ENCODE measurements around the gene LARGE2. TPM values are rescaled to one million over a fixed set of nuclear protein-coding genes. Genes with fewer than 3 reads are reported as not detected.

LARGE2 gene
- total and polyA plus RNA-seq, 2 of the 13 experiments (the other 11 are each of a cell fraction or from before 2014, with no cell fraction given) = 8.5 to 21.6 TPM

DNA sequence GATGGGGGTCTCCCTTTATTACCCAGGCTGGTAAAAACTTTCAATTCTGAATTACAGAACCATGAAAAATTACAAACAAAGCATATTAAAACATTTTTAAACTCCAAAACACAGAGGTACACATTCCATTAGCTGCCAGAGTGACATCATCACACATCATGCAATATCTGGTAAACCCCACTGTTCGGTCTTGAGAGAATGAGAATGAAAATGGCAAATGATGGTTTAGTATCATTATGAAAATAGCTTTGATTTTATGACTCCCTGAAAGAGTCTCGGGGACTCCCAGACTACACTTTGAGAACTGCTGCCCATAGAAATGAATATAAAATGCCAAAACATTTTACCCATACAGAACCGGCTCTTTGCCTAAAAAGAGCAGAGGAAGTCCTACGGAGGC, 18.8 kb downstream of the LARGE2 start:
- no peaks in the 10 kb centered on the region for H3K4me1 ChIP-seq (ENCODE audit: insufficient read depth, low read length)
- H3K4me2 ChIP-seq (ENCODE audit: low read depth, low read length) = no peak overlapping the region
- no peak overlapping the region for H3K9ac ChIP-seq (ENCODE audit: insufficient read depth, low read depth, low read length)
- FAIRE-seq = no peak
- no peak overlapping the region for H3K27ac ChIP-seq (ENCODE audit: extremely low read length, insufficient read depth, low read length)
- no peaks in the 10 kb centered on the region for H4K20me1 ChIP-seq (ENCODE audit: insufficient read depth, low read length)
- peaks cover 9 to 18% of the 10 kb centered on the region in 2 experiments; a peak in 4 of 5 replicates for H3K36me3 ChIP-seq (replicated peaks in 1 of 2; ENCODE audit: control insufficient read depth in 1 of 2, insufficient read depth in 2 of 2, low read length in 2 of 2)
- H3K9me3 ChIP-seq (ENCODE audit: low read length) = no peaks in the 10 kb centered on the region
- intact Hi-C loops (cut with micrococcal nuclease; ENCODE audit: unreplicated experiment) (no loop called here), in situ Hi-C loops (cut with HindIII; ENCODE audit: extremely low pct_ligation_motif_present, low pct_unique_long_range_greater_than_20kb) (no loop called here)
- H3K4me3 ChIP-seq (replicated peaks in 1 of 3; ENCODE audit: insufficient read depth in 1 of 3, low read depth in 2 of 3, low read length in 3 of 3) = no peak overlapping the region
- POLR2A ChIA-PET = no interaction called here
- ATAC-seq = no peak
- WGBS (ENCODE audit: low lambda C conversion rate) = 96% methylated on average over 4 of the region's 4 CpGs
- H2AFZ ChIP-seq (ENCODE audit: low read length) = no peak overlapping the region
- no peaks in the 10 kb centered on the region for H3K27me3 ChIP-seq (ENCODE audit: control insufficient read depth in 1 of 2, insufficient read depth in 2 of 2, low read length in 2 of 2)
- CTCF ChIA-PET (ENCODE audit: low intra/inter-chr PET ratio, low total read pairs) = no interaction called here
- no peak for DNase-seq (ENCODE audit: low spot score)
- BruUV-seq (replicated peaks) = no TSS peak
- no peaks in the 10 kb centered on the region for H3K79me2 ChIP-seq (ENCODE audit: insufficient read depth, low read length)
- TF ChIP-seq ZNF7 (CRISPR knock-in tag; IDR thresholded peaks at IDR 0.05) (no peak), SRF (IDR thresholded peaks at IDR 0.05; ENCODE audit: low read depth, low read length) (no peak), ZNF350 (CRISPR knock-in tag; IDR thresholded peaks at IDR 0.05; ENCODE audit: borderline replicate concordance, low read depth) (no peak), NFIB (CRISPR knock-in tag; IDR thresholded peaks at IDR 0.05; ENCODE audit: borderline replicate concordance) (no peak), ZBTB20 (CRISPR knock-in tag; IDR thresholded peaks at IDR 0.05; ENCODE audit: borderline replicate concordance, low read depth) (no peak), ZNF224 (CRISPR knock-in tag; IDR thresholded peaks at IDR 0.05) (no peak), NFE2L1 (CRISPR knock-in tag; IDR thresholded peaks at IDR 0.05; ENCODE audit: borderline replicate concordance) (no peak), RELA (CRISPR knock-in tag; IDR thresholded peaks at IDR 0.05) (no peak)
- TF ChIP-seq, protein P1, sequence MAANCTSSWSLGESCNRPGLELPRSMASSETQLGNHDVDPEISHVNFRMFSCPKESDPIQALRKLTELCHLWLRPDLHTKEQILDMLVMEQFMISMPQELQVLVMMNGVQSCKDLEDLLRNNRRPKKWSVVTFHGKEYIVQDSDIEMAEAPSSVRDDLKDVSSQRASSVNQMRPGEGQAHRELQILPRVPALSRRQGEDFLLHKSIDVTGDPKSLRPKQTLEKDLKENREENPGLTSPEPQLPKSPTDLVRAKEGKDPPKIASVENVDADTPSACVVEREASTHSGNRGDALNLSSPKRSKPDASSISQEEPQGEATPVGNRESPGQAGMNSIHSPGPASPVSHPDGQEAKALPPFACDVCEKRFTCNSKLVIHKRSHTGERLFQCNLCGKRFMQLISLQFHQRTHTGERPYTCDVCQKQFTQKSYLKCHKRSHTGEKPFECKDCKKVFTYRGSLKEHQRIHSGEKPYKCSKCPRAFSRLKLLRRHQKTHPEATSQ (CRISPR knock-in tag; IDR thresholded peaks at IDR 0.05; ENCODE audit: borderline replicate concordance) = no peak
- TF ChIP-seq, protein P2, sequence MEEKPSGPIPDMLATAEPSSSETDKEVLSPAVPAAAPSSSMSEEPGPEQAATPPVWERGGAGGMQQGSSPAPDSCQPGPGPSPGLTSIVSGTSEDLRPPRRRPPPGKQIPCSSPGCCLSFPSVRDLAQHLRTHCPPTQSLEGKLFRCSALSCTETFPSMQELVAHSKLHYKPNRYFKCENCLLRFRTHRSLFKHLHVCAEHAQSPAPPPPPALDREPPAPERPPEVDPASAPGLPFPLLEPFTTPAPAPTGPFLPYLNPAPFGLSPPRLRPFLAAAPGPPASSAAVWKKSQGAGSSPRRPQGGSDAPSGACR (CRISPR knock-in tag; IDR thresholded peaks at IDR 0.05) = no peak
- TF ChIP-seq, protein P3, sequence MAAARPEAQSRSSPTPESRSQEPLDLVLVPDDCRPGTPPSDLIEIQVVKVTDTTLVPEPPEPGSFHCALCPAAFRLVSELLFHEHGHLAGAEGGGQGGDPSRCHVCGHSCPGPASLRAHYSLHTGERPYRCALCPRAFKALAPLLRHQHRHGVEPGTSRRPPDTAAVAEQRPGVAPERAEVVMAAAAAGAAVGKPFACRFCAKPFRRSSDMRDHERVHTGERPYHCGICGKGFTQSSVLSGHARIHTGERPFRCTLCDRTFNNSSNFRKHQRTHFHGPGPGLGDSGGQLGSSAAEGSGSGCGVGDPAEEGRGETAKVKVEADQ (CRISPR knock-in tag; IDR thresholded peaks at IDR 0.05; ENCODE audit: borderline replicate concordance) = no peak

Measured in HepG2 (cell line).